HT1080 (cell line): ENCODE data around the gene CD48. TPM values are rescaled to one million over a fixed set of nuclear protein-coding genes. Genes with fewer than 3 reads are reported as not detected.

Experiments used
- DNase-seq: peaks from one replicate; pipeline ENCODE4 v3.0.0-alpha.2; 2015; ENCODE audit warnings: low read depth
- total RNA-seq: library from RNA; depleted of rRNA; stranded (reverse); fragments of >200 nt; shearing (Covaris generic); gene quantifications from 2 replicates; pipeline ENCODE4 v1.2.3, GENCODE V29; 2014; rRNA removed

The CD48 gene
- total RNA-seq, 1 experiment from 2014 or later = not detected

DNA sequence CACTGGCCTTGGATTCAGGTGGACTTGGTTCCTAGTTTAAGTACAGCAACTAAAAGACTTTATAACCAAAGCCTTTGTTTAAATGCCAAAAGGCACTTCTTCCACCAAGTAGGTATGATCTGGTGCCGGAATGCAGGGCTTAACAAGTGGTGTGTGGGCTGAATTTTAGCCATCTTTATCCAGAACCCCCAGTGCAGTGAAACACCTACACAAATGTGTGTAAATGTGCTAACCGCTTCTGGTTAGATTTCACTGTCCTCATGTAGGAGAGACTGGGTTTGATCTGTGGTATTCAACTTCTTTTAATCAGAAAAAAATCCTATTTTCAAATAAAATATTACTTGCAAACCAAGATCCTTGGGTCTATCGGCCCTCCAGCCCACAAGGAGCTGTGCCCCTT lies 75.1 kb downstream of the CD48 start:
- no peak for DNase-seq

- no peak for DNase-seq
Measured at GRCh38 chr1:160636076-160636475, 75.5 kb downstream of the CD48 start.

- no peak for DNase-seq
Measured at GRCh38 chr1:160634543-160635491, 76.8 kb downstream of the CD48 start.

DNA sequence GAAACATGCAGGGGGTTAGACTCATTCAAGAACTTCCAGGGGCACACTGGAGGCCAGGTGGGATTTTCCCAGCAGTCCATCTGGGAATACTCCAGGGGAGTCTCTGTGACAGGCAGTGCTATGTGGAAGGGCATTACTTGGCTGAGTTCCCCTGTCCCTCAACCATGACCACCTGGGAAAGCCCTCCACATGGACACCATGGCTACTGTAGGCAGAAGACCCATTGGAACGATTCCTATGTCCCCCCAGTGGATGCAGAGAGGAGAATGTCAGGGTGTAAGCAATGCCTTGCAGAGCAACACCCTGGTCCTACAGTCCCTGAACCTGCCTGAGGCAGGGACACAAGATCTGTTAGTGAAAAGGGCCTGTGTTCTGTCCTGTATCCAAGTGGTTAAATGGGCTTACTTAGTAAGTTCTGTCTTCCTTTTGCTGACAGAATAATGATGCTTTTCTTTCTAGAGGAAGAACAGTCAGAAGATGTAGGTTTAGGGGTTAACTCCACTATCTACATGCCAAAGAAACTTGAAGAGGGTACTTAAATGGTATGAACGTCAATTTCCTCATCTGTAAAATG lies 78.2 kb downstream of the CD48 start:
- DNase-seq = no peak

- no peak for DNase-seq
Measured at GRCh38 chr1:160631983-160632625, 79.5 kb downstream of the CD48 start.

DNA sequence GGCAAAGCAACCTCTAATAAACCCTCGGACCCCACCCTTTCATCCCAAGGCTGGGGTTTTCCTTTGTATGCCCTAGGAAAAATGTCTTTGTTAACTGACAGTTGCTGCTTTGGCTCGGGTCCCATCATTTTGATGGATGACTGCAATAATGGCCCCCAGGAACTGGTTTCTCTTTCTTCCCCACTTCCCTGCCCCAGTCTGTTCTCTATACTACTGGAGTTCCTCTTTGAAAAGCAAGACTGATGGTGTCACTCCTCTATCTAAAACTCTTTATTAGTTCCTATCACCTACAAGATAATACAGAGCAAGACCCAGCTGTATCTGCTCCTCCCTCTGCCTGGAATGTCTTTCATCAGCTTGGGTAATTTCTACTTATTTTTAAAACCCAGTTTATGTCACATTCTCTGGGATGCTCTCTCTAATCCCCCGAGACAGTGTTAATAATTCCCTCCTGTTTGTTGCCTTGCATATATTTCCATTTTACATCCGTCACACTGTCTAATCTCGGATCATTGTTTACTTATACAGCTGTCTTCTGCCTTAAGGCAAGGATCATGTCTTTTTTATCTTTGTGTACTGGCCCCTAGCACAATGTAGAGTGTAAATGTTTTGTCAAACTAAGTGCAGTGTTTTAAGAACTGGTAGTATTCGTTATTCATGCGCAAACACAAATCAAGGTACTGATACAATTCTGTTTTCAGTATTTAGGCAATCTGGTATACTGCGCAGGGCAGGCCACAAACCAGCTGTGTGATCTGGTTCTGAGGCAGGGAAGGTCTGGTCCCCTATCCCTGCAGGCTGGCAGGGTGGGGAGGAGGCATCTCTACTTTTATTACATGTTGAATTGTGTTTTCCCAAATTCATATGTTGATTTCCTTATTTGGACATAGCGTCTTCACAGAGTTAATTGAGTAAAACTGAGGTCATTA lies 80.8 kb downstream of the CD48 start:
- DNase-seq = no peak

- no peak for DNase-seq
Measured at GRCh38 chr1:160629286-160630210, 82.1 kb downstream of the CD48 start.

DNA sequence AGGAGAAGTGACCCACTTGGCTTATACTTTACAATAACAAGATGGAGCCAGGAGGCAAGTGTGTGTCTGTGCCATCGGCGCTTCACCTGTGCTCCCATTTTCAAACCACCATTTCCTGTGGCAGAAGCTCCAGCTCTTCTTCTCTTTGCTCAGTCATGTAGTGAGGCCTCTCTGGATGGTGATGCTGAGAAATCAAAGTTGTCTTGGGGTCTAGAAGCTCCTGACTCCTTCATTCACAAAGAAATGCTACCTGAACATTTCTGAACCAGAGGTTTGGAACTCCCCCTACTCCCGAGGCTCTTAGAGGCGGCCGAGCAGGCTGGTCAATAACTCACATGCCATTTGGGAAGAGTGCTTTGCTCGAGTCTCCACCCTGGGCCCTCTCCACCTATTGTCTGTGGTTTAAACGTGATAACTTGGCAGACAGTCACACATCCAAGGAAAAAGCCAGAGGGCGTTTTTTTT lies 82.8 kb downstream of the CD48 start:
- DNase-seq = no peak

Other genes with a start within 250 kb of the CD48 start
- not detected in 2 replicates for gene SLAMF6, start 188.6 kb downstream of the CD48 start, total RNA-seq
- not detected in 2 replicates for gene CD84, start 132.3 kb downstream of the CD48 start, total RNA-seq
- gene SLAMF1, start 64.8 kb downstream of the CD48 start, total RNA-seq = 0.03 TPM in 1 of 2 replicates, not detected in the other
- 4.2 and 9.8 TPM in 2 replicates for gene SLAMF7, start 27.4 kb upstream of the CD48 start, total RNA-seq
- gene LY9, start 84.4 kb upstream of the CD48 start, total RNA-seq = not detected in 2 replicates
- gene CD244, start 151.1 kb upstream of the CD48 start, total RNA-seq = not detected in 2 replicates
- gene ITLN1, start 173.4 kb upstream of the CD48 start, total RNA-seq = not detected in 2 replicates
- gene ITLN2, start 243.0 kb upstream of the CD48 start, total RNA-seq = not detected in 2 replicates